T1000 (cell line): Measurements from ENCODE around the gene FAU.

ENCODE experiments used
- DNase-seq: peaks from one replicate; lab custom pipeline; 2025; ENCODE audit warnings: mixed read lengths; lab: John Stamatoyannopoulos, UW

FAU gene

GRCh38 chr11:65107751-65108468 lies 14.0 kb downstream of the FAU start:
- no peak for DNase-seq

GRCh38 chr11:65107078-65107477 lies 14.9 kb downstream of the FAU start:
- DNase-seq, result no peak

- no peak for DNase-seq
Measured at GRCh38 chr11:65104628-65105027, 17.3 kb downstream of the FAU start.

GRCh38 chr11:65103476-65103875 lies 18.5 kb downstream of the FAU start:
- no peak for DNase-seq

GRCh38 chr11:65102142-65103095 lies 19.5 kb downstream of the FAU start:
- no peak for DNase-seq

GRCh38 chr11:65100674-65101350 lies 21.1 kb downstream of the FAU start:
- no peak for DNase-seq

GRCh38 chr11:65096926-65097325 lies 25.0 kb downstream of the FAU start:
- DNase-seq, result no peak

- DNase-seq, result peak; percentile 63
Measured at GRCh38 chr11:65095974-65096806, 25.7 kb downstream of the FAU start, which contains the start of gene VPS51. Gene VPS51 (plus strand): TSS chr11:65096214. CDS start chr11:65096251, 37 bp downstream.

GRCh38 chr11:65095427-65095826 lies 26.5 kb downstream of the FAU start:
- DNase-seq, result no peak

GRCh38 chr11:65090628-65091027 lies 31.3 kb downstream of the FAU start:
- no peak for DNase-seq

GRCh38 chr11:65089621-65090020 lies 32.3 kb downstream of the FAU start:
- DNase-seq, result no peak

GRCh38 chr11:65087827-65088226 lies 34.1 kb downstream of the FAU start:
- DNase-seq, result no peak

GRCh38 chr11:65087216-65087615 lies 34.7 kb downstream of the FAU start:
- no peak for DNase-seq

GRCh38 chr11:65086809-65087208 lies 35.1 kb downstream of the FAU start:
- no peak for DNase-seq

GRCh38 chr11:65085446-65085845 lies 36.5 kb downstream of the FAU start:
- DNase-seq, result no peak

- no peak for DNase-seq
Measured at GRCh38 chr11:65084598-65085375, 37.1 kb downstream of the FAU start.

- peak; percentile 95 for DNase-seq
Measured at GRCh38 chr11:65083834-65084597, 37.9 kb downstream of the FAU start, which contains the start of the genes CDCA5 and ZFPL1. Gene CDCA5 (minus strand): TSS chr11:65084040. CDS start chr11:65083978, 62 bp downstream. Gene ZFPL1 (plus strand): TSS chr11:65084222. CDS start chr11:65084699, 477 bp downstream.

GRCh38 chr11:65083134-65083833 lies 38.6 kb downstream of the FAU start:
- DNase-seq, result no peak

- no peak for DNase-seq
Measured at GRCh38 chr11:65078786-65079342, 43.1 kb downstream of the FAU start.
